ENCODE data around the gene DPP10.

GRCh38 chr2:115414466-115414865 is 972.0 kb downstream of the DPP10 start:
- TF ChIP-seq POLR2A (IDR thresholded peaks at IDR 0.05; ENCODE audit: low read depth, low read length), result no peak
- TF ChIP-seq POLR2AphosphoS5 (IDR thresholded peaks at IDR 0.05; ENCODE audit: low read depth, low read length), result no peak
- no peak for TF ChIP-seq TAF1 (IDR thresholded peaks at IDR 0.05; ENCODE audit: borderline replicate concordance, low read depth, low read length)
